ENCODE measurements around the gene YPEL5. TPM values are rescaled to one million over a fixed set of nuclear protein-coding genes. Genes with fewer than 3 reads are reported as not detected.
"Not testable (repeated sequence)": the region's sequence is repeated elsewhere in the genome, so short reads cannot be mapped to it uniquely, and the experiment has no call there.

The YPEL5 gene
- total and polyA plus RNA-seq, 2 experiments from 2014 or later, result 94.4 to 98.3 TPM

DNA sequence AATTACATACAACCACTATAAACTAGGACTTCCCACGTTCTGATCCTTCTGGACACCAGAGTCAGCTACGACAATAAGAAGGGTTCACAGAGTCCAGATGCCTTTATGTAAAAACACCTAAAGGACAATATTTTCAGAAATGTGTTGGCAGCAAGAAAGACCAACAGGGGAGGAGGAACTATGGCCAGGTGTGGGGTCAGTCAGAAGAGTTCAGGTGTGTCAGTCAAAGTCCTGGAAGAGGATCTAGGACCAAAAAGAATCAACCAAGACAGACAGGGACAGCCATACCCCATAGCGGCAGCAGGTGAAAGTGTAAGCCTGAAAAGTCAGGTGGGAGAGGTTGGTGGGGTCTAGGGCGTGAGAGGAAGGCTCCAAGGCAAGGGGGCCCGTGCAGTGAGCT, 38.0 kb upstream of the YPEL5 start:
- no peak for DNase-seq (ENCODE audit: low spot score)
- Histone ChIP-seq H3K4me3 (no peak overlapping the region), H3K27ac (no peak overlapping the region), H3K79me2 (no peaks in the 10 kb centered on the region), H3K4me1 (ENCODE audit: insufficient read depth) (no peaks in the 10 kb centered on the region), H3K9me3 (ENCODE audit: low read depth) (no peaks in the 10 kb centered on the region), H3K27me3 (no peaks in the 10 kb centered on the region), H3K36me3 (replicated peaks; ENCODE audit: insufficient read depth, low read depth) (no peaks in the 10 kb centered on the region), H2AFZ (no peak overlapping the region), H4K20me1 (ENCODE audit: insufficient read depth, poor library complexity, severe bottlenecking) (no peaks in the 10 kb centered on the region), H3K9me2 (replicated peaks; ENCODE audit: insufficient read depth) (no peaks in the 10 kb centered on the region), H3K4me2 (no peak overlapping the region)
- 88% methylated on average over 5 of the region's 5 CpGs for WGBS (ENCODE audit: low lambda C conversion rate, missing lambda C conversion rate)
- TF ChIP-seq EZH2 (IDR thresholded peaks at IDR 0.05; ENCODE audit: borderline replicate concordance) (no peak), EZH2phosphoT487 (IDR thresholded peaks at IDR 0.05; ENCODE audit: low read depth, severe bottlenecking, unreplicated experiment) (no peak), CTCF (IDR thresholded peaks at IDR 0.05; ENCODE audit: poor library complexity) (no peak)

DNA sequence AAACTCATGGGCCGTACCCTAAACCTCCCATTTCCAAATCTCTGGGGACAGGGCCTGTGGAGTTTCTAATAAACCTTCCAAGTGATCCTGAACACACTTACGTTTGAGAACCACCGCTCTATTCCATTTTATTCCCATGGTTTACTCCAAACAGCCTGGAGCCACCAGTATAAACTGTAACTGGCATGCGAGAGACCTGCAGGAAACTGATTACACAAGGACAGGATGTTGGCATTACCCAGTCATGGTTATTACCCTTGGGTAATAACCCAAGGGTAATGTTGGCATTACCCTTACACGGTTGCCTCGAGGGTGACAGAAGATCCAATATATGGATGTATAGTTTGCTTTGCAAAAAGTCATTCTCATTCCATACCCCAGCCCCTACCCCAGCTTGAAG, 37.0 kb upstream of the YPEL5 start:
- no peaks in the 10 kb centered on the region for H3K9me2 ChIP-seq (replicated peaks; ENCODE audit: insufficient read depth)

DNA sequence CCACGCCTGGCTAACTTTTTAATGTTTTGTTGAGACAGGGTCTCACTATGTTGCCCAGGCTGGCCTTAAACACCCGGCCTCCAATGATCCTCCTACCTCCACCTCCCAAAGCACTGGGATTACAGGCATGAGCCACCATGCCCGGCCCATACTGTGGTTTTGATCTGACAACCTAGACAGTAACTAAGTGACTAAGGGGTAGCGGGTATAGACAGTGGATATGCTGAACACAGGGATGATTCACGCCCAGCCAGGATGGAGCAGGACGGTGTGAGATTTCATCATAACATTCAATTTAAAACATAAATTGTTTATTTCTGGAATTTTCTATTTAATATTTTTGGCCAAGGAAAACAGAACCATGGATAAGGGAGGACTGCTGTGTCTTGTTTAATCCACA, 36.0 kb upstream of the YPEL5 start:
- Histone ChIP-seq H2AFZ (no peak overlapping the region), H3K9me2 (replicated peaks; ENCODE audit: insufficient read depth) (no peaks in the 10 kb centered on the region), H3K4me3 (no peak overlapping the region), H3K36me3 (replicated peaks; ENCODE audit: insufficient read depth, low read depth) (no peaks in the 10 kb centered on the region), H4K20me1 (ENCODE audit: insufficient read depth, poor library complexity, severe bottlenecking) (no peaks in the 10 kb centered on the region), H3K9me3 (ENCODE audit: low read depth) (no peaks in the 10 kb centered on the region), H3K4me2 (no peak overlapping the region), H3K79me2 (no peaks in the 10 kb centered on the region), H3K27me3 (no peaks in the 10 kb centered on the region), H3K4me1 (ENCODE audit: insufficient read depth) (no peaks in the 10 kb centered on the region), H3K27ac (no peak overlapping the region)
- 89% methylated on average over 6 of the region's 6 CpGs for WGBS (ENCODE audit: low lambda C conversion rate, missing lambda C conversion rate)
- TF ChIP-seq EZH2phosphoT487 (IDR thresholded peaks at IDR 0.05; ENCODE audit: low read depth, severe bottlenecking, unreplicated experiment) (no peak), EZH2 (IDR thresholded peaks at IDR 0.05; ENCODE audit: borderline replicate concordance) (no peak), CTCF (IDR thresholded peaks at IDR 0.05; ENCODE audit: poor library complexity) (no peak)
- DNase-seq (ENCODE audit: low spot score), result no peak

More for the DNA sequence above, 37.0 kb upstream of the YPEL5 start:
- H3K27ac ChIP-seq, result no peak overlapping the region
- TF ChIP-seq EZH2 (IDR thresholded peaks at IDR 0.05; ENCODE audit: borderline replicate concordance), result no peak
- no peak for TF ChIP-seq CTCF (IDR thresholded peaks at IDR 0.05; ENCODE audit: poor library complexity)
- TF ChIP-seq EZH2phosphoT487 (IDR thresholded peaks at IDR 0.05; ENCODE audit: low read depth, severe bottlenecking, unreplicated experiment), result no peak
- no peak for DNase-seq (ENCODE audit: low spot score)
- no peaks in the 10 kb centered on the region for H3K36me3 ChIP-seq (replicated peaks; ENCODE audit: insufficient read depth, low read depth)
- H2AFZ ChIP-seq, result no peak overlapping the region
- H3K9me3 ChIP-seq (ENCODE audit: low read depth), result no peaks in the 10 kb centered on the region
- H3K4me3 ChIP-seq, result no peak overlapping the region
- no peaks in the 10 kb centered on the region for H4K20me1 ChIP-seq (ENCODE audit: insufficient read depth, poor library complexity, severe bottlenecking)
- H3K4me1 ChIP-seq (ENCODE audit: insufficient read depth), result no peaks in the 10 kb centered on the region
- no peak overlapping the region for H3K4me2 ChIP-seq
- 89% methylated on average over 6 of the region's 6 CpGs for WGBS (ENCODE audit: low lambda C conversion rate, missing lambda C conversion rate)
- H3K27me3 ChIP-seq, result no peaks in the 10 kb centered on the region
- H3K79me2 ChIP-seq, result no peaks in the 10 kb centered on the region

DNA sequence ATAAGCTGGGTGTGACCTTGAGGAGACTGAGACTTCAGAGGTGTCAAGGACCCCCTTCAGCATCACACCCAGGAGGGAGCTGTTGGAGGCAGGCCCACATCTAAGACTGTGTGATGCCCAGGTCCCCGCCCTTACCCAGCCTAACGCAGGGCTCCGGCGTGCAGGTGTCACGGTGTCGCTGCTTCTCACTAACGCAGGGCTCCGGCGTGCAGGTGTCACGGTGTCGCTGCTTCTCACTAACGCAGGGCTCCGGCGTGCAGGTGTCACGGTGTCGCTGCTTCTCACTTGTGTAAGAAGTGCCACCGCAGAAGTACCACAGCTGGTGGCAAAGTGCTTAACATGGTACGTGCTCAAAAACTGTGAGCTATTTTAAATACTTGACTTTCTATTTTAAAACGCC, 35.6 kb upstream of the YPEL5 start:
- not testable (repeated sequence) for H3K4me3 ChIP-seq; H3K4me1 ChIP-seq (ENCODE audit: insufficient read depth); H3K27ac ChIP-seq; DNase-seq (ENCODE audit: low spot score); H3K9me3 ChIP-seq (ENCODE audit: low read depth); H3K4me2 ChIP-seq; H3K9me2 ChIP-seq (replicated peaks; ENCODE audit: insufficient read depth); H3K27me3 ChIP-seq; H3K36me3 ChIP-seq (replicated peaks; ENCODE audit: insufficient read depth, low read depth); H2AFZ ChIP-seq; H3K79me2 ChIP-seq; H4K20me1 ChIP-seq (ENCODE audit: insufficient read depth, poor library complexity, severe bottlenecking)
- 97% methylated on average over 19 of the region's 19 CpGs for WGBS (ENCODE audit: low lambda C conversion rate, missing lambda C conversion rate)

All from hepatocyte (in vitro differentiated cells).